Activated B cell treated with CpG ODN at 0.5 μM for 24 hours (primary cell): ENCODE data around the gene PSMD6. TPM values are rescaled to one million over a fixed set of nuclear protein-coding genes. Genes with fewer than 3 reads are reported as not detected.

Experiments used
- ATAC-seq: fragments of 200-7000 bp; cut with Tn5 transposase; one replicate; pipeline ENCODE4 v1.10.0; 2021; ENCODE audit warnings: low read depth, mild to moderate bottlenecking, moderate library complexity
- CTCF ChIA-PET: fragments of 350-600 bp; sonication (Branson Sonifier 250); formaldehyde crosslinking; loops from one replicate; lab custom pipeline; 2021; ENCODE audit warnings: antibody characterized with exemption; lab: Charles Lee
- POLR2A ChIA-PET: fragments of 350-600 bp; sonication (Branson Sonifier 250); formaldehyde crosslinking; loops from one replicate; lab custom pipeline; 2021; ENCODE audit warnings: antibody characterized with exemption; lab: Charles Lee
- DNase-seq: peaks from one replicate; pipeline ENCODE4 v3.0.0; 2022
- H3K27ac Mint-ChIP-seq: one replicate; pipeline ENCODE4 v1.8.0; 2020; ENCODE audit warnings: mixed read lengths
- H3K27me3 Mint-ChIP-seq: one replicate; pipeline ENCODE4 v1.8.0; 2021; ENCODE audit warnings: mixed read lengths
- H3K36me3 Mint-ChIP-seq: one replicate; pipeline ENCODE4 v1.8.0; 2021; ENCODE audit warnings: low read depth, mixed read lengths
- H3K4me1 Mint-ChIP-seq: one replicate; pipeline ENCODE4 v1.8.0; 2021; ENCODE audit warnings: mixed read lengths
- H3K4me3 Mint-ChIP-seq: one replicate; pipeline ENCODE4 v1.8.0; 2020; ENCODE audit warnings: mild to moderate bottlenecking, mixed read lengths
- H3K9me3 Mint-ChIP-seq: one replicate; pipeline ENCODE4 v1.8.0; 2020; ENCODE audit warnings: mixed read lengths
- intact Hi-C: fragments of 100-400 bp; cut with micrococcal nuclease; formaldehyde crosslinking; loops from one replicate; pipeline ENCODE4 v1.15.1; 2024
- total RNA-seq: library from RNA; stranded (reverse); gene quantifications from 2 replicates; pipeline ENCODE4 v1.2.3, GENCODE V29; 2022
- TF ChIP-seq, protein P1 (sequence below): fragments of 200-600 bp; IDR thresholded peaks from one replicate; pipeline ENCODE4 v1.8.0; 2022; ENCODE audit warnings: antibody characterized with exemption, mild to moderate bottlenecking

Gene PSMD6
- total RNA-seq, 1 donor from 2014 or later: 91.4 TPM

DNA sequence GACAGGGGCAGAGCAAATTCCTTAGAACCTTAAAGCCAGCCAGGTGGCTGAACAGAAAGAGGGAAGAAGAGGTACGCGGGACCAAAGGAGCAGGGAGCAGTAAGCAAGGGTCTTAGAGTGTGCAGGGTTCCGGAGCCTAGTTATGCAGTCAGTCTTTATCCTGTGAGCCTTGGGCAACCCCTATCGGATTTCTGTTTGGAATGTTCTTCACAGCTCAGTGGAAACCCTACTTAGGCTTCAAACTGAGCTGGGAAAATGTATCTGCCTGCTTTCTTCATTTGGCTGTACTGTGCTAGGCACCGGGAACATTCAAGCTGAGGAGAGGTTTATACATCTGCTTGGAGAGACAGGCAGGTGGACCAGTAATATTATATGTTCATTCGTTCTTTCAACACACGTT is 37.1 kb downstream of the PSMD6 start:
- H3K4me3 Mint-ChIP-seq: no peak overlapping the region
- intact Hi-C loops: no loop called here
- CTCF ChIA-PET: no interaction called here
- H3K27me3 Mint-ChIP-seq: no peaks in the 10 kb centered on the region
- ATAC-seq (no peak), DNase-seq (no peak)
- no peaks in the 10 kb centered on the region for H3K4me1 Mint-ChIP-seq
- TF ChIP-seq, protein P1, sequence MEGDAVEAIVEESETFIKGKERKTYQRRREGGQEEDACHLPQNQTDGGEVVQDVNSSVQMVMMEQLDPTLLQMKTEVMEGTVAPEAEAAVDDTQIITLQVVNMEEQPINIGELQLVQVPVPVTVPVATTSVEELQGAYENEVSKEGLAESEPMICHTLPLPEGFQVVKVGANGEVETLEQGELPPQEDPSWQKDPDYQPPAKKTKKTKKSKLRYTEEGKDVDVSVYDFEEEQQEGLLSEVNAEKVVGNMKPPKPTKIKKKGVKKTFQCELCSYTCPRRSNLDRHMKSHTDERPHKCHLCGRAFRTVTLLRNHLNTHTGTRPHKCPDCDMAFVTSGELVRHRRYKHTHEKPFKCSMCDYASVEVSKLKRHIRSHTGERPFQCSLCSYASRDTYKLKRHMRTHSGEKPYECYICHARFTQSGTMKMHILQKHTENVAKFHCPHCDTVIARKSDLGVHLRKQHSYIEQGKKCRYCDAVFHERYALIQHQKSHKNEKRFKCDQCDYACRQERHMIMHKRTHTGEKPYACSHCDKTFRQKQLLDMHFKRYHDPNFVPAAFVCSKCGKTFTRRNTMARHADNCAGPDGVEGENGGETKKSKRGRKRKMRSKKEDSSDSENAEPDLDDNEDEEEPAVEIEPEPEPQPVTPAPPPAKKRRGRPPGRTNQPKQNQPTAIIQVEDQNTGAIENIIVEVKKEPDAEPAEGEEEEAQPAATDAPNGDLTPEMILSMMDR: no peak
- H3K27ac Mint-ChIP-seq: no peak overlapping the region
- POLR2A ChIA-PET: no interaction called here
- peaks cover 87% of the 10 kb centered on the region for H3K36me3 Mint-ChIP-seq
- no peaks in the 10 kb centered on the region for H3K9me3 Mint-ChIP-seq

- H3K4me1 Mint-ChIP-seq: no peaks in the 10 kb centered on the region
- intact Hi-C loops: no loop called here
- no peak overlapping the region for H3K4me3 Mint-ChIP-seq
- H3K9me3 Mint-ChIP-seq: no peaks in the 10 kb centered on the region
- TF ChIP-seq, protein P1: no peak
- ATAC-seq: no peak
- DNase-seq: no peak
- peaks cover 88% of the 10 kb centered on the region for H3K36me3 Mint-ChIP-seq
- POLR2A ChIA-PET: no interaction called here
- no peaks in the 10 kb centered on the region for H3K27me3 Mint-ChIP-seq
- CTCF ChIA-PET: interaction anchor here (0.9 kb wide), 1 partner anchor 25 kb away, joined by 3 read pairs; no protein-coding TSS in a partner anchor
- H3K27ac Mint-ChIP-seq: no peak overlapping the region
Observed at GRCh38 chr3:63984391-63984790, 38.9 kb downstream of the PSMD6 start.

DNA sequence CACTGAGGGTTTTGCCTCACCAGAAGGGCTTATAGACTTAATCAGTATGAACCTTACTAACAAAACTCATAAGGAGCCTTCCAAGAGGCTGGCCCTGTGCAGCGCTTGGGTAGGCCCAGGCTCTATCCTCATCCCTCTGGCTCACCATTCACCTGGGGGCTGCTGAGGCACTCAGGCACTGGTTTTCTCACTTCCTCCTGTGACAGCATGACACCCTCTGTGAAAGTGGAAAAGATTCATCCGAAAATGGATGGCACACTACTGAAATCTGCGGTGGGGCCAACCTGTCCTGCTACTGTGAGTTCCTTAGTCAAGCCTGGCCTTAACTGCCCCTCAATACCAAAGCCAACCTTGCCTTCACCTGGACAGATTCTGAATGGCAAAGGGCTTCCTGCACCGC is 41.3 kb downstream of the PSMD6 start:
- Mint-ChIP-seq H3K36me3 (peaks cover 71% of the 10 kb centered on the region), H3K4me1 (peaks cover 15% of the 10 kb centered on the region), H3K27ac (peak overlapping the region; percentile 42), H3K4me3 (no peak overlapping the region), H3K27me3 (no peaks in the 10 kb centered on the region), H3K9me3 (no peaks in the 10 kb centered on the region)
- ChIA-PET POLR2A (no interaction called here), CTCF (no interaction called here)
- DNase-seq: no peak
- TF ChIP-seq, protein P1: no peak
- no peak for ATAC-seq
- intact Hi-C loops: loop anchor here (2.0 kb wide), 1 partner anchor 13 kb away; no protein-coding TSS in a partner anchor

GRCh38 chr3:63980830-63981498 is 42.3 kb downstream of the PSMD6 start:
- Mint-ChIP-seq H3K9me3 (no peaks in the 10 kb centered on the region), H3K36me3 (peaks cover 64% of the 10 kb centered on the region), H3K4me3 (no peak overlapping the region), H3K27ac (no peak overlapping the region), H3K4me1 (peaks cover 17% of the 10 kb centered on the region), H3K27me3 (no peaks in the 10 kb centered on the region)
- intact Hi-C loops: no loop called here
- ATAC-seq (no peak), DNase-seq (no peak)
- ChIA-PET CTCF (interaction anchor here (1.8 kb wide), 1 partner anchor 11 kb away, joined by 4 read pairs; no protein-coding TSS in a partner anchor), POLR2A (no interaction called here)
- TF ChIP-seq, protein P1: no peak

DNA sequence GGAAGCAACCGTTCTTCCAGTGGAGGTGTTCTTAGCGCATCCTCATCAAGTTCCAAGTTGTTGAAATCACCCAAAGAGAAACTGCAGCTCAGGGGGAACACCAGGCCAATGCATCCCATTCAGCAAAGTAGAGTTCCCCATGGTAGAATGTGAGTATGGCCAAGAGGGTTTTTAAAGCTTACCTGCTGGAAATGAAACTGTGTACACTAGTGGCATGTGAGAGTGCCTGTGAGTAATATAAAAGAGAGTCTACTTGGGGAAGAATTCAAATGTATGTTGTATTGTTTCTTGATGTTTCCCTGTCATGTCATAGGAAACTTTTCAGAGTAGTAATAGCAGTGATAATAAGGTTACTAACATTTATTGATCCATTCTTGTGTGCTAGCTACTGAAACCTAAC is 43.3 kb downstream of the PSMD6 start:
- ATAC-seq: no peak
- H3K4me1 Mint-ChIP-seq: peaks cover 17% of the 10 kb centered on the region
- intact Hi-C loops: no loop called here

More for the DNA sequence above, 43.3 kb downstream of the PSMD6 start:
- POLR2A ChIA-PET: no interaction called here
- TF ChIP-seq, protein P1: no peak
- Mint-ChIP-seq H3K4me3 (no peak overlapping the region), H3K27ac (no peak overlapping the region), H3K9me3 (no peaks in the 10 kb centered on the region), H3K27me3 (no peaks in the 10 kb centered on the region), H3K36me3 (peaks cover 59% of the 10 kb centered on the region)
- CTCF ChIA-PET: interaction anchor here (1.1 to 1.8 kb wide), 3 partner anchors 12 to 18 kb away, joined by 3 to 4 read pairs (median 3); no protein-coding TSS in a partner anchor
- DNase-seq: no peak
